OCI-LY1 (cell line): ENCODE results near the gene HS3ST2.

Experiments used
- H2AFZ ChIP-seq: fragments of 200-600 bp; sonication (generic), shearing (Covaris generic); 2 replicates; pipeline ENCODE4 v1.6.0; 2014; ENCODE audit warnings: antibody characterized with exemption, mild to moderate bottlenecking, low read length
- H3F3A ChIP-seq: fragments of 200-600 bp; sonication (generic), shearing (Covaris generic); 2 replicates; pipeline ENCODE4 v1.6.0; 2014; ENCODE audit warnings: mild to moderate bottlenecking, antibody characterized with exemption, low read length, moderate library complexity; ENCODE audit not compliant: insufficient read depth
- H3K27ac ChIP-seq: fragments of 200-600 bp; sonication (generic); 2 replicates; pipeline ENCODE4 v1.5.1; 2014; ENCODE audit warnings: low read length, mixed run types, mild to moderate bottlenecking, low read depth; ENCODE audit not compliant: poor library complexity, severe bottlenecking
- H3K27me3 ChIP-seq: fragments of 200-600 bp; sonication (generic); 2 replicates; pipeline ENCODE4 v1.6.0; 2014; ENCODE audit warnings: antibody characterized with exemption, mild to moderate bottlenecking, low read length, moderate library complexity; ENCODE audit not compliant: insufficient read depth
- H3K36me3 ChIP-seq: fragments of 200-600 bp; sonication (generic); 2 replicates; pipeline ENCODE4 v1.6.1; 2014; ENCODE audit warnings: mild to moderate bottlenecking, antibody characterized with exemption, low read length, moderate library complexity, mixed read lengths; ENCODE audit not compliant: insufficient read depth
- H3K4me1 ChIP-seq: fragments of 200-600 bp; sonication (generic); 2 replicates; pipeline ENCODE4 v1.5.1; 2014; ENCODE audit warnings: mild to moderate bottlenecking, low read length, moderate library complexity; ENCODE audit not compliant: insufficient read depth, severe bottlenecking
- H3K4me2 ChIP-seq: fragments of 200-600 bp; sonication (generic), shearing (Covaris generic); 2 replicates; pipeline ENCODE4 v1.6.1; 2014; ENCODE audit warnings: low read length
- H3K4me3 ChIP-seq: fragments of 200-600 bp; sonication (generic); 2 replicates; pipeline ENCODE4 v1.5.1; 2014; ENCODE audit warnings: low read length, low read depth, mild to moderate bottlenecking, mixed read lengths; ENCODE audit not compliant: poor library complexity, severe bottlenecking
- H3K79me2 ChIP-seq: fragments of 200-600 bp; shearing (Covaris generic); 2 replicates; pipeline ENCODE4 v1.6.1; 2016; ENCODE audit warnings: mixed run types, low read length, mixed read lengths; ENCODE audit not compliant: insufficient read depth
- H3K9ac ChIP-seq: fragments of 200-600 bp; sonication (generic), shearing (Covaris generic); 2 replicates; pipeline ENCODE4 v1.6.1; 2014; ENCODE audit warnings: mild to moderate bottlenecking, low read length, mixed read lengths
- H3K9me2 ChIP-seq: fragments of 200-600 bp; sonication (generic), shearing (Covaris generic); 2 replicates; pipeline ENCODE4 v1.6.1; 2014; ENCODE audit warnings: low read depth, mild to moderate bottlenecking, low read length, mixed read lengths
- H3K9me3 ChIP-seq: fragments of 200-600 bp; shearing (Covaris generic); 2 replicates; pipeline ENCODE4 v1.6.1; 2014; ENCODE audit warnings: low read length, mixed read lengths
- H4K20me1 ChIP-seq: fragments of 200-600 bp; sonication (generic), shearing (Covaris generic); 2 replicates; pipeline ENCODE4 v1.6.0; 2016; ENCODE audit warnings: mild to moderate bottlenecking, low read length; ENCODE audit not compliant: insufficient read depth
- CTCF ChIP-seq: fragments of 200-600 bp; sonication (generic), shearing (Covaris generic); IDR thresholded peaks from 2 replicates; pipeline ENCODE4 v1.5.1; 2017; ENCODE audit warnings: mild to moderate bottlenecking, antibody characterized with exemption, low read length, moderate library complexity, mixed read lengths
- EZH2 ChIP-seq: fragments of 200-600 bp; sonication (generic), shearing (Covaris generic); IDR thresholded peaks from 2 replicates; pipeline ENCODE4 v1.8.0; 2017; ENCODE audit warnings: borderline replicate concordance, mixed run types, mild to moderate bottlenecking, antibody characterized with exemption, low read length, moderate library complexity, mixed read lengths

The HS3ST2 gene

GRCh38 chr16:22928882-22929435 is 115.0 kb downstream of the HS3ST2 start:
- Histone ChIP-seq H3K36me3 (no peaks in the 10 kb centered on the region), H3K27me3 (no peaks in the 10 kb centered on the region), H4K20me1 (no peaks in the 10 kb centered on the region), H3K4me2 (no peak overlapping the region), H2AFZ (no peak overlapping the region), H3K9me2 (no peaks in the 10 kb centered on the region), H3K4me1 (no peaks in the 10 kb centered on the region), H3K9ac (no peak overlapping the region), H3F3A (no peaks in the 10 kb centered on the region), H3K27ac (no peak overlapping the region), H3K4me3 (no peak overlapping the region), H3K9me3 (no peaks in the 10 kb centered on the region), H3K79me2 (no peaks in the 10 kb centered on the region)
- TF ChIP-seq CTCF (no peak), EZH2 (no peak)

GRCh38 chr16:22929461-22929860 is 115.5 kb downstream of the HS3ST2 start:
- Histone ChIP-seq H3K27me3 (no peaks in the 10 kb centered on the region), H3K4me3 (no peak overlapping the region), H3K9me3 (no peaks in the 10 kb centered on the region), H3K36me3 (no peaks in the 10 kb centered on the region), H3K9ac (no peak overlapping the region), H3K27ac (no peak overlapping the region), H3K79me2 (no peaks in the 10 kb centered on the region), H2AFZ (no peak overlapping the region), H3K4me2 (no peak overlapping the region), H4K20me1 (no peaks in the 10 kb centered on the region), H3K9me2 (no peaks in the 10 kb centered on the region), H3F3A (no peaks in the 10 kb centered on the region), H3K4me1 (no peaks in the 10 kb centered on the region)
- no peak for TF ChIP-seq CTCF
- no peak for TF ChIP-seq EZH2

- no peak overlapping the region for H3K27ac ChIP-seq
- H3K4me3 ChIP-seq, result no peak overlapping the region
- no peak overlapping the region for H3K4me2 ChIP-seq
- no peaks in the 10 kb centered on the region for H3K9me2 ChIP-seq
- TF ChIP-seq CTCF (no peak), EZH2 (no peak)
- no peaks in the 10 kb centered on the region for H3K9me3 ChIP-seq
- no peak overlapping the region for H3K9ac ChIP-seq
- H3K27me3 ChIP-seq, result no peaks in the 10 kb centered on the region
- no peak overlapping the region for H2AFZ ChIP-seq
- H3K79me2 ChIP-seq, result no peaks in the 10 kb centered on the region
- H3K4me1 ChIP-seq, result no peaks in the 10 kb centered on the region
- no peaks in the 10 kb centered on the region for H3K36me3 ChIP-seq
- H3F3A ChIP-seq, result no peaks in the 10 kb centered on the region
- no peaks in the 10 kb centered on the region for H4K20me1 ChIP-seq
Measured at GRCh38 chr16:22932032-22932771, 118.2 kb downstream of the HS3ST2 start.
